GM19438 (cell line): ENCODE results near the gene YJU2.
"Not testable (repeated sequence)": the region's sequence is repeated elsewhere in the genome, so short reads cannot be mapped to it uniquely, and the experiment has no call there.

Source experiments
- ATAC-seq: cut with Tn5 transposase; IDR thresholded peaks from one replicate; pipeline ENCODE4 v1.9.1; 2021; ENCODE audit warnings: low read depth; ENCODE audit not compliant: unreplicated experiment

YJU2 gene

GRCh38 chr19:4227771-4228170 is 19.1 kb upstream of the YJU2 start:
- ATAC-seq = no peak

- ATAC-seq = no peak
Measured at GRCh38 chr19:4228765-4229178, 18.1 kb upstream of the YJU2 start.

GRCh38 chr19:4229179-4229931 is 17.5 kb upstream of the YJU2 start, which contains the start of gene EBI3:
EBI3 (plus strand) TSS chr19:4229523; CDS start chr19:4229551, 28 bp downstream.
- ATAC-seq = peak; percentile 56

DNA sequence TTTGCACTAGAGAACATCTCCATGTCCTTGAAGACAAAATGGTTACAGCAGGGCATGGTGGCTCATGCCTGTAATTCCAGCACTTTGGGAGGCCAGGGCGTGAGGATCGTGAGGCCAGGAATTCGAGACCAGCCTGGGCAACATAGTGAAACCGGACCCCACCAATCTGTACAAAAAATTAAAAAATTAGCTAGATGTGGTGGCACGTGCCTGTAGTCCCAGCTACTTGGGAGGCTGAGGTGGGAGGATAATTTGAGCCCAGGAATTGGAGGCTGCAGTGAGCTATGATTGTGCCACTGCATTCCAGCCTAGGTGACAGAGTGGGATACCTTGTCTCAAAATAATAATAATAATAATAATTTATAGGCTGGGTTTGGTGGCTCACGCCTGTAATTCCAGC is 16.6 kb upstream of the YJU2 start:
- ATAC-seq = not testable (repeated sequence)

DNA sequence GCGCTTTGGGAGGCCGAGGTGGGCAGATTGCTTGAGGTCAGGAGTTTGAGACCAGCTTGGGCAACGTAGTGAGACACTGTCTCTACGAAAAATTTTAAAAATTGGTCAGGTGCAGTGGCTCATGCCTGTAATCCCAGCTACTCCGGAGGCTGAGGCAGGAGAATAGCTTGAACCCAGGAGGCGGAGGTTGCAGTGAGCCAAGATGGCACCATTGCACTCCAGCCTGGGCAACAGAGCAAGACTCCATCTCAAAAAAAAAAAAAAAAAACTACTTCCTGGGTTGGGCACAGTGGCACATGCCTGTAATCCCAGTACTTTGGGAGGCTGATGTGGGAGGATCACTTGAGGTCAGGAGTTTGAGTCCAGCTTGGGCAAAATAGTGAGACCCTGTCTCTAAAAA is 15.4 kb upstream of the YJU2 start:
- not testable (repeated sequence) for ATAC-seq

GRCh38 chr19:4232139-4232538 is 14.7 kb upstream of the YJU2 start:
- not testable (repeated sequence) for ATAC-seq

GRCh38 chr19:4232614-4233281 is 14.1 kb upstream of the YJU2 start:
- no peak for ATAC-seq

DNA sequence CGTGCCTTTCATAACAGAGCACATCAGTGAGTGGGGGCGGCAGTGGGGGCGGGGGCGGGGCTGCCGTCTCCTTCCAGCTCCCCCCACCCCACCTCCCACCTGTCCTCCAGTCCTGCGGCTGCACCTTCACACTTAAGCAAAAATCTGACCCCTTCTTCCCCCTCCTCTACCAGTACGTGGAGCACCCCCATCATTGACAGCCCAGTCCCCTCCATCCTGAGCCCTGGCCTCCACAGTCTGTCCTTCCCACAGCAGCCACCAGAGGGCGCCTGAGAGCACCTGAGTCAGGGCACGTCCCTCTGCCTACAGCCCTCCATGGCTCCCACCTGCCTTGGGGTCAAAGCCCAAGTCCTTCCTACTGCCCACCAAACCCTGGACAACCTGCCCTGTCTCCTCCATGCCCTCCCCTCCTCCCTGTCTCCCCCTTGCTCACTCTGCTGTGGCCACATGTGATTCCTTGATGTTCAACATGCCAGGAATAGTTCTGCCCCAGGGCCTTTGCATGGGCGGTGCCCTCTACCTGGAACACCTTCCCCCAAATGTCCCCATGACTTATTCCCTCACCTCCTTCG is 13.5 kb upstream of the YJU2 start:
- no peak for ATAC-seq

DNA sequence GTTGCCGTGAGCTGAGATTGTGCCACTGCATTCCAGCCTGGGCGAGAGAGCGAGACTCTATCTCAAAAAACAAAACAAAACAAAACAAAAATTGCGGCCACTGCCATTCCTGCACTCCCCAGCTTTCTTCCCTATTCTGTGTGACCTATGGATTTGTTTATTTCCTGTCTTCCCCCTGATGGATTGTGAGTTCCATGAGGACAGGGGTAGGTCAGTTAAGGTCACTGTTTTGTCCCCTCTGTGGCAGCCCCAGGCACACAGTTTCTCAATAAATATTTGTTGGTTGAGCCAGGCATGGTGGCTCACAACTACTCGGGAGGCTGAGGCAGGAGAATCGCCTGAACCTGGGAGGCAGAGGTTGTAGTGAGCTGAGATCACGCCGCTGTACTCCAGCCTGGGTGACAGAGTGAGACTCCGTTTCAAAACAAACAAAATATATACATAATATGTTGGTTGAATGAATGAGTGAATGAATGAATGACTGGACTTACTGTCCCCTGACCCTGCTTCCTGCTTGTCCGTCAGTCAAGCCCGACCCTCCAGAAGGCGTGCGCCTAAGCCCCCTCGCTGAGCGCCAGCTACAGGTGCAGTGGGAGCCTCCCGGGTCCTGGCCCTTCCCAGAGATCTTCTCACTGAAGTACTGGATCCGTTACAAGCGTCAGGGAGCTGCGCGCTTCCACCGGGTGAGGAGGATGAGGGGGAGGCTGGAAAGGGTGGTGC is 12.6 kb upstream of the YJU2 start:
- no peak for ATAC-seq

GRCh38 chr19:4234862-4235201 is 12.0 kb upstream of the YJU2 start:
- ATAC-seq = no peak

GRCh38 chr19:4237510-4237909 is 9.4 kb upstream of the YJU2 start:
- not testable (repeated sequence) for ATAC-seq

- ATAC-seq = no peak
Measured at GRCh38 chr19:4238831-4239230, 8.0 kb upstream of the YJU2 start.

GRCh38 chr19:4241824-4242430 is 5.0 kb upstream of the YJU2 start:
- ATAC-seq = no peak

GRCh38 chr19:4245938-4246337 is 942 bp upstream of the YJU2 start:
- not testable (repeated sequence) for ATAC-seq

- no peak for ATAC-seq
Measured at GRCh38 chr19:4256563-4256962, 9.7 kb downstream of the YJU2 start.

- no peak for ATAC-seq
Measured at GRCh38 chr19:4257025-4257424, 10.1 kb downstream of the YJU2 start.

DNA sequence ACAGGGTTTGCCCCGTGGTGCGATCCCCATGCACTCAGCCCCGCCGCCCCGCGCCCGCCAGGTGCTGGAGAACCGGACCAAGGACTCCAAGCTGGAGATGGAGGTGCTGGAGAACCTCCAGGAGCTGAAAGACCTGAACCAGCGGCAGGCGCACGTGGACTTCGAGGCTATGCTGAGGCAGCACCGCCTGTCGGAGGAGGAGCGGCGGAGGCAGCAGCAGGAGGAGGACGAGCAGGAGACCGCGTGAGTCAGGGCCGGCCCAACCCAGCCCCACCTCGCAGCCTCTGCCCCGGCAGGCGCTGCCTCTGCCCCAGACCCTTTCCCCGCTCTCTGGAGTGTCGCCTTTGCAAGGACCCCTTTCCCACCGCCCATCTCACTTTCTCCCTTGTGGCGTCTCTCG is 11.3 kb downstream of the YJU2 start:
- no peak for ATAC-seq

GRCh38 chr19:4260613-4261191 is 13.8 kb downstream of the YJU2 start:
- no peak for ATAC-seq

DNA sequence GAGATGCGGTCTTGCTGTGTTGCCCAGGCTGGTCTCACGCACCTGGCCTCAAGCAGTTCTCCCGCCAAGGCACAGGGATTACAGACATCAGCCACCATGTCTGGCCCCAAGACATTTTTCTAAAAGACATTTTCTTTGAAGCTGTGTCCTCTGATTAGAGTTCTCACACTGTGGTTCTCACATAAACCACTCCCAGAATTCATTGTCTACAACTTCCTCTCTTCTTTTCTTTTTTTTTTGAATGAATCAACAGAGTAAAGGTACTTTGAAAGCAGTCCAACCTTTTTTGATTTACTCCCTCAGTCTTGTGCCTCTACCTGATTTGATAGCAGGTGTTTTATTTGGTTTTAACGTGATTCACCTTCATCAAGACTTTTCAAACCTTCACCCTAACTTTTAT is 17.9 kb downstream of the YJU2 start:
- no peak for ATAC-seq

- no peak for ATAC-seq
Measured at GRCh38 chr19:4266253-4267000, 19.5 kb downstream of the YJU2 start.
